ENCODE results near the gene FAAP20. TPM values are rescaled to one million over a fixed set of nuclear protein-coding genes. Genes with fewer than 3 reads are reported as not detected.

FAAP20 gene
- total and polyA plus RNA-seq, 10 of the 15 experiments (the other 5 are each of a cell fraction or from before 2014, with no cell fraction given), result 0.79 to 91.8 (median 20.9) TPM

DNA sequence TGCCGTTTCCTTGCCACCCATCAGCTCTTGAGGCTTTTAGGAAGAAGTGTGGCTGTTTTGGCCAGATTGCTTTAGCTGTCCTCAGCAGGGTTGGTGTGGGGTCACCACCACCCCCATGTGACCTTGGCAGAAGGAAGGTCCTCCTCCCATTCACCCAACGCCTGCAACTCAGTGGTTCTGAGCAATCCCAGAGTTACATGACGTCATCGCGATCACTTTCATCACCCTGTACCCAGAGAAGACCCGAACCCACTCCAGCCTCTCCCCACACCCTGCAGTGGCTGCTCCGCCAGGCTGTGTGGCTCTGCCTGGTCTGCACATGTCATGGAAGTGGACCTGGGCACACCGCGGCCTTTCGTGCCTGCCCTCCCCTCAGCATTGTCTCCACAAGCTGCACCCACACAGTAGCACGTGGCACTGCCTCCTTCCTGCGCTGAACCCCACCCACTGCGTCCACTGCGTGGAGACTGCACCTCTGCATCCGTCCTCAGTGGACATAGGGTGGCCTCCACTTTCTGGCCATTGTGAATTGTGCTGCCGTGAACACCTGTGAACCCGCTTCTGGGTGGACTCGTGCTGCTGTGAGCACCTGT lies 16.5 kb downstream of the FAAP20 start:
- H3K36me3 ChIP-seq (ENCODE audit: control insufficient read depth in 2 of 2, insufficient read depth in 2 of 2, low read length in 1 of 2), result no peaks in the 10 kb centered on the region
- FAIRE-seq, result no peak
- CTCF ChIA-PET, result no interaction called here
- no peak overlapping the region for H2AFZ ChIP-seq (ENCODE audit: control insufficient read depth, low read depth, low read length)
- no peaks in the 10 kb centered on the region for H3K79me2 ChIP-seq (ENCODE audit: control insufficient read depth, insufficient read depth, low read length)
- TF ChIP-seq ATF7 (IDR thresholded peaks at IDR 0.05; ENCODE audit: low read depth), result 0 out of 2 replicates have a peak, but pooled peaks have one; percentile 28
- TF ChIP-seq, protein P1, sequence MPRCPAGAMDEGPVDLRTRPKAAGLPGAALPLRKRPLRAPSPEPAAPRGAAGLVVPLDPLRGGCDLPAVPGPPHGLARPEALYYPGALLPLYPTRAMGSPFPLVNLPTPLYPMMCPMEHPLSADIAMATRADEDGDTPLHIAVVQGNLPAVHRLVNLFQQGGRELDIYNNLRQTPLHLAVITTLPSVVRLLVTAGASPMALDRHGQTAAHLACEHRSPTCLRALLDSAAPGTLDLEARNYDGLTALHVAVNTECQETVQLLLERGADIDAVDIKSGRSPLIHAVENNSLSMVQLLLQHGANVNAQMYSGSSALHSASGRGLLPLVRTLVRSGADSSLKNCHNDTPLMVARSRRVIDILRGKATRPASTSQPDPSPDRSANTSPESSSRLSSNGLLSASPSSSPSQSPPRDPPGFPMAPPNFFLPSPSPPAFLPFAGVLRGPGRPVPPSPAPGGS (IDR thresholded peaks at IDR 0.05; ENCODE audit: borderline replicate concordance, insufficient read depth, low read depth, low read length, poor library complexity, severe bottlenecking), result no peak
- POLR2A ChIA-PET, result no interaction called here
- H3K4me1 ChIP-seq (ENCODE audit: control insufficient read depth, insufficient read depth, low read length), result no peaks in the 10 kb centered on the region
- ATAC-seq, result no peak
- no peaks in the 10 kb centered on the region for H4K20me1 ChIP-seq (ENCODE audit: control insufficient read depth, insufficient read depth)
- in situ Hi-C loops (cut with MboI) (no loop called here), intact Hi-C loops (cut with micrococcal nuclease; ENCODE audit: unreplicated experiment) (no loop called here)
- RAD21 ChIA-PET (ENCODE audit: unreplicated experiment), result no interaction called here
- H3K9ac ChIP-seq (ENCODE audit: control insufficient read depth, insufficient read depth, low read length), result no peak overlapping the region
- no peak for DNase-seq (ENCODE audit: low read depth, low spot score)
- H3K4me2 ChIP-seq (ENCODE audit: control insufficient read depth, insufficient read depth), result no peak overlapping the region
- no peak overlapping the region for H3K4me3 ChIP-seq
- SMC1A ChIA-PET (ENCODE audit: uncharacterized antibody, unreplicated experiment), result no interaction called here
- H3K27ac ChIP-seq (ENCODE audit: control insufficient read depth, insufficient read depth), result no peak overlapping the region
- no TSS peak for BruUV-seq (replicated peaks)
- WGBS (ENCODE audit: insufficient coverage, insufficient replicate concordance, low lambda C conversion rate, missing lambda C conversion rate), result 77% methylated on average over 18 of the region's 18 CpGs
- H3K9me3 ChIP-seq (replicated peaks; ENCODE audit: control insufficient read depth, insufficient read depth, low read length), result no peaks in the 10 kb centered on the region
- H3K27me3 ChIP-seq (replicated peaks in 1 of 2; ENCODE audit: control insufficient read depth in 2 of 2, insufficient read depth in 2 of 2, low read length in 1 of 2), result no peaks in the 10 kb centered on the region

- ChIA-PET POLR2A (no interaction called here), RAD21 (ENCODE audit: unreplicated experiment) (no interaction called here), SMC1A (ENCODE audit: uncharacterized antibody, unreplicated experiment) (no interaction called here), CTCF (no interaction called here)
- no peaks in the 10 kb centered on the region for H4K20me1 ChIP-seq (ENCODE audit: control insufficient read depth, insufficient read depth)
- ATAC-seq, result no peak
- no peaks in the 10 kb centered on the region for H3K4me1 ChIP-seq (ENCODE audit: control insufficient read depth, insufficient read depth, low read length)
- WGBS (ENCODE audit: insufficient coverage, insufficient replicate concordance, low lambda C conversion rate, missing lambda C conversion rate), result 84% methylated on average over 21 of the region's 21 CpGs
- intact Hi-C loops (cut with micrococcal nuclease; ENCODE audit: unreplicated experiment), result no loop called here
- no peak overlapping the region for H3K4me2 ChIP-seq (ENCODE audit: control insufficient read depth, insufficient read depth)
- H3K79me2 ChIP-seq (ENCODE audit: control insufficient read depth, insufficient read depth, low read length), result no peaks in the 10 kb centered on the region
- H3K4me3 ChIP-seq, result no peak overlapping the region
- no peak overlapping the region for H2AFZ ChIP-seq (ENCODE audit: control insufficient read depth, low read depth, low read length)
- no peak for FAIRE-seq
- H3K9ac ChIP-seq (ENCODE audit: control insufficient read depth, insufficient read depth, low read length), result no peak overlapping the region
- DNase-seq (ENCODE audit: low read depth, low spot score), result no peak
- H3K27me3 ChIP-seq (replicated peaks in 1 of 2; ENCODE audit: control insufficient read depth in 2 of 2, insufficient read depth in 2 of 2, low read length in 1 of 2), result no peaks in the 10 kb centered on the region
- H3K9me3 ChIP-seq (replicated peaks; ENCODE audit: control insufficient read depth, insufficient read depth, low read length), result no peaks in the 10 kb centered on the region
- no TSS peak for BruUV-seq (replicated peaks)
- no peak overlapping the region for H3K27ac ChIP-seq (ENCODE audit: control insufficient read depth, insufficient read depth)
- in situ Hi-C loops (cut with MboI), result no loop called here
- no peaks in the 10 kb centered on the region for H3K36me3 ChIP-seq (ENCODE audit: control insufficient read depth in 2 of 2, insufficient read depth in 2 of 2, low read length in 1 of 2)
- TF ChIP-seq, protein P2, sequence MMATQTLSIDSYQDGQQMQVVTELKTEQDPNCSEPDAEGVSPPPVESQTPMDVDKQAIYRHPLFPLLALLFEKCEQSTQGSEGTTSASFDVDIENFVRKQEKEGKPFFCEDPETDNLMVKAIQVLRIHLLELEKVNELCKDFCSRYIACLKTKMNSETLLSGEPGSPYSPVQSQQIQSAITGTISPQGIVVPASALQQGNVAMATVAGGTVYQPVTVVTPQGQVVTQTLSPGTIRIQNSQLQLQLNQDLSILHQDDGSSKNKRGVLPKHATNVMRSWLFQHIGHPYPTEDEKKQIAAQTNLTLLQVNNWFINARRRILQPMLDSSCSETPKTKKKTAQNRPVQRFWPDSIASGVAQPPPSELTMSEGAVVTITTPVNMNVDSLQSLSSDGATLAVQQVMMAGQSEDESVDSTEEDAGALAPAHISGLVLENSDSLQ (IDR thresholded peaks at IDR 0.05), result no peak
- TF ChIP-seq SMC3 (IDR thresholded peaks at IDR 0.05; ENCODE audit: borderline replicate concordance, low read length) (no peak), ZZZ3 (IDR thresholded peaks at IDR 0.05; ENCODE audit: control insufficient read depth, insufficient read length, low read depth) (no peak), KAT2A (conservative IDR thresholded peaks at IDR 0.05; ENCODE audit: control insufficient read depth, low read depth, low read length) (no peak), PAX8 (IDR thresholded peaks at IDR 0.05) (no peak), NFYA (IDR thresholded peaks at IDR 0.05; ENCODE audit: borderline replicate concordance, low read depth, low read length) (no peak), CREM (IDR thresholded peaks at IDR 0.05; ENCODE audit: low read depth) (no peak), CBX5 (IDR thresholded peaks at IDR 0.05; ENCODE audit: low read depth) (no peak)
- TF ChIP-seq, protein P3, sequence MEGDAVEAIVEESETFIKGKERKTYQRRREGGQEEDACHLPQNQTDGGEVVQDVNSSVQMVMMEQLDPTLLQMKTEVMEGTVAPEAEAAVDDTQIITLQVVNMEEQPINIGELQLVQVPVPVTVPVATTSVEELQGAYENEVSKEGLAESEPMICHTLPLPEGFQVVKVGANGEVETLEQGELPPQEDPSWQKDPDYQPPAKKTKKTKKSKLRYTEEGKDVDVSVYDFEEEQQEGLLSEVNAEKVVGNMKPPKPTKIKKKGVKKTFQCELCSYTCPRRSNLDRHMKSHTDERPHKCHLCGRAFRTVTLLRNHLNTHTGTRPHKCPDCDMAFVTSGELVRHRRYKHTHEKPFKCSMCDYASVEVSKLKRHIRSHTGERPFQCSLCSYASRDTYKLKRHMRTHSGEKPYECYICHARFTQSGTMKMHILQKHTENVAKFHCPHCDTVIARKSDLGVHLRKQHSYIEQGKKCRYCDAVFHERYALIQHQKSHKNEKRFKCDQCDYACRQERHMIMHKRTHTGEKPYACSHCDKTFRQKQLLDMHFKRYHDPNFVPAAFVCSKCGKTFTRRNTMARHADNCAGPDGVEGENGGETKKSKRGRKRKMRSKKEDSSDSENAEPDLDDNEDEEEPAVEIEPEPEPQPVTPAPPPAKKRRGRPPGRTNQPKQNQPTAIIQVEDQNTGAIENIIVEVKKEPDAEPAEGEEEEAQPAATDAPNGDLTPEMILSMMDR (IDR thresholded peaks at IDR 0.05 in 2 of 3, conservative IDR thresholded peaks at IDR 0.05 in 1 of 3; ENCODE audit: control insufficient read depth in 2 of 3, extremely low read depth in 1 of 3, insufficient read depth in 1 of 3, low read depth in 3 of 3, low read length in 3 of 3), result no peak
- TF ChIP-seq, protein P4, sequence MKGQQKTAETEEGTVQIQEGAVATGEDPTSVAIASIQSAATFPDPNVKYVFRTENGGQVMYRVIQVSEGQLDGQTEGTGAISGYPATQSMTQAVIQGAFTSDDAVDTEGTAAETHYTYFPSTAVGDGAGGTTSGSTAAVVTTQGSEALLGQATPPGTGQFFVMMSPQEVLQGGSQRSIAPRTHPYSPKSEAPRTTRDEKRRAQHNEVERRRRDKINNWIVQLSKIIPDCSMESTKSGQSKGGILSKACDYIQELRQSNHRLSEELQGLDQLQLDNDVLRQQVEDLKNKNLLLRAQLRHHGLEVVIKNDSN (IDR thresholded peaks at IDR 0.05; ENCODE audit: borderline replicate concordance, extremely low read length, insufficient read depth, low read depth, low read length), result no peak
Observed at GRCh38 chr1:2177541-2177940, 17.0 kb downstream of the FAAP20 start.

All from GM12878 (cell line).